Activated naive CD4-positive, alpha-beta T cell treated with anti-CD3 and anti-CD28 coated beads, Interleukin-2, amount 10 ng/mL, durations not matched to agents 5 hours and 36 hours (primary cell): ENCODE results near the gene KIF7. TPM values are rescaled to one million over a fixed set of nuclear protein-coding genes. Genes with fewer than 3 reads are reported as not detected.

Experiments
- total RNA-seq, 2 experiments: library from RNA; stranded (reverse); gene quantifications; one replicate each; pipeline ENCODE4 v1.2.3, GENCODE V29; 2021

The KIF7 gene
- under 1 TPM; 0.07 to 0.08 TPM for total RNA-seq

DNA sequence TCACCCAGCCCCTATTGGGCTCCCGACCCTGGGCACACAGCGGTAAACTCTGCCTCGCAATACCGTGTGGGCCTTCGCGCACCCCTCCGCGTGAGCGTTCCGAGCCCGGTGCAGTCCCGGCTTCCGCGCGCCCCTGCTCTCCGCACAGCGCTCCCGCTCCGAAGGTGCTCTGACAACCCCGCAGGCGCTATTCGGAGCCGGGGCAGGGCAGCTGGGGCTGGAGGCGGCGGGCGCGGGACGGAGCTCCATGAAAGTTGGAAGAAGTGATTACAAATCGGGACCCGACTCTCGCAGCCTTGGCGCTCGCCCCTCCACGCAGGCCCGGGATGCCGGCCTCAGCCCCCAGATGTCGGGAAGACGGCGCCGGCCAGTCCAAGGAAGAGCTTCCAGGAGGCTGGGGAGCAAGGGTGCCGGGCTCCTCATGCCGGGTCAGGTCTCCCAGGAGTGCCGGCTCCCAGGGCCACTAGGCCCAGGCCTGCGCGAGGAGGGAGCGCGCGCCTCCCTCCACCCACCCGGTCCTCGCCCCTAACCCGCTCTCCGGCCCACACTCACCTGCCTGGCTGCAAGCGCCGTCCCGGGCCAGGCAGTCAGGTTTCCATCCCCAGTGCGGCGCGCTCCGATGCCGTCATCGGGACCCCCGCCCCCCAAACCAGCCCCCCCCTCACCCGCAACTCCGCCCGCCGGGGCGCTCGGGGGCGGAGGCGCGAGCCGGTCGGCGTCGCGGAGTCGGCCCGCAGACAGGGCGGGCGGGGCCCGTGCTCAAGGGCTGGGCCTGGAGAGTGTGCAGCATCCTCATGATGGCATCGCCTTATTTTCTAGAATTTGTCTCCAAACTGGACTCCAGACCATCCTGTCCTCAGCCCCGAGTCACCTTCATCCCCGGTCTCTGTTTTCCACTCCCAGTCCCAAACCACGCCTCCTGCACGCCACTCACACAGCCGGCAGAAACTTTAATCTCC lies at the start of gene KIF7:
KIF7 (minus strand) TSS at position 621 of the 959 bp plus-strand sequence. CDS start 2,537 bp downstream, outside the sequence.

GRCh38 chr15:89690276-89691218 lies 35.3 kb upstream of the KIF7 start, which contains the start of the genes PEX11A and WDR93:
Gene PEX11A, minus strand, starts transcription at chr15:89690754. Its CDS starts 122 bp downstream, at chr15:89690632.
Gene WDR93, plus strand, starts transcription at chr15:89690811. Its CDS starts 10,936 bp downstream, at chr15:89701747.

DNA sequence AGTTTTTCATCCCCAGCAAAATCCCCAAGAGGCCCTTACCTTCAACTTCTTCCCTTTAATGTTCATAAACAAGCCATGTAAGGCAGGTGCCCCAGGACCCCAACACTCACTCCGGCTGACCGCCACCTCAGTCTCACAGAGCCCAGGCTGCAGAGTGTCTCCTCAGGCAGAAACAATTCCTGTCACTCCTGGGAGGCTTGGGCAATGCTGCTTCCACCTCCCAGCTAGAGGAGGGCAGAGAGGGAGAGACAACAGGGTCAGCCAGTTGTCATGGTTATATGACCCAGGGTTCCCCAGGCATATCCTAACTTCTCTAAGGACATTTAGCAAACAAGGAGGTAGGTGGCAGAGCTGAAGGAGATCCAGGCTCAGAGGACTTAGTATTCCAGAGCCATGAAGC lies 23.9 kb upstream of the KIF7 start, which contains the start of gene PLIN1:
PLIN1 (minus strand) TSS at position 156 of the 400 bp plus-strand sequence. CDS start 1,878 bp downstream, outside the sequence.

Other genes with a start within 250 kb of the KIF7 start
- gene RHCG, start 158.9 kb downstream of the KIF7 start, total RNA-seq, result not detected
- gene TICRR, start 80.0 kb downstream of the KIF7 start, total RNA-seq, result 10 to 100 TPM; 16.1 to 17.3 TPM
- gene PLIN1, start 23.9 kb upstream of the KIF7 start, total RNA-seq, result not detected
- 1 to 10 TPM; 1.2 to 1.5 TPM for gene PEX11A, start 35.3 kb upstream of the KIF7 start, total RNA-seq
- not detected for gene WDR93, start 35.3 kb upstream of the KIF7 start, total RNA-seq
- 1 to 10 TPM; 1.2 to 1.4 TPM for gene MESP1, start 95.8 kb upstream of the KIF7 start, total RNA-seq
- not detected for gene MESP2, start 120.9 kb upstream of the KIF7 start, total RNA-seq
- gene ANPEP, start 159.4 kb upstream of the KIF7 start, total RNA-seq, result 1 to 10 TPM; 1.0 to 1.4 TPM
- 10 to 100 TPM; 21.6 to 22.1 TPM for gene AP3S2, start 238.5 kb upstream of the KIF7 start, total RNA-seq